ENCODE measurements around the gene FAM222A. TPM values are rescaled to one million over a fixed set of nuclear protein-coding genes. Genes with fewer than 3 reads are reported as not detected.

FAM222A gene
- total RNA-seq, 2 donors from 2014 or later: 0.53 to 0.55 TPM

- H3K4me1 Mint-ChIP-seq (ENCODE audit: low read depth): no peaks in the 10 kb centered on the region
- no peaks in the 10 kb centered on the region for H3K36me3 Mint-ChIP-seq (ENCODE audit: insufficient read depth in 2 of 2)
- DNase-seq: no peak
- H3K4me3 Mint-ChIP-seq: no peak overlapping the region
- no peak overlapping the region for H3K27ac Mint-ChIP-seq
- no peak for ATAC-seq (replicated peaks in 1 of 2)
- no peaks in the 10 kb centered on the region for H3K27me3 Mint-ChIP-seq (ENCODE audit: low read depth)
- H3K9me3 Mint-ChIP-seq: no peaks in the 10 kb centered on the region
These were observed 102.4 kb downstream of the FAM222A start for GRCh38 chr12:109815757-109816617.

- no peak for DNase-seq
- H3K36me3 Mint-ChIP-seq (ENCODE audit: insufficient read depth in 2 of 2): no peaks in the 10 kb centered on the region
- ATAC-seq (replicated peaks in 1 of 2): no peak
- H3K4me1 Mint-ChIP-seq (ENCODE audit: low read depth): no peaks in the 10 kb centered on the region
- H3K27ac Mint-ChIP-seq: no peak overlapping the region
- no peaks in the 10 kb centered on the region for H3K9me3 Mint-ChIP-seq
- H3K4me3 Mint-ChIP-seq: no peak overlapping the region
- H3K27me3 Mint-ChIP-seq (ENCODE audit: low read depth): no peaks in the 10 kb centered on the region
These were observed 103.2 kb downstream of the FAM222A start for GRCh38 chr12:109816870-109817269.

- DNase-seq: no peak
- no peak overlapping the region for H3K27ac Mint-ChIP-seq
- no peaks in the 10 kb centered on the region for H3K36me3 Mint-ChIP-seq (ENCODE audit: insufficient read depth in 2 of 2)
- no peaks in the 10 kb centered on the region for H3K27me3 Mint-ChIP-seq (ENCODE audit: low read depth)
- ATAC-seq (replicated peaks in 1 of 2): no peak
- H3K4me1 Mint-ChIP-seq (ENCODE audit: low read depth): no peaks in the 10 kb centered on the region
- H3K9me3 Mint-ChIP-seq: no peaks in the 10 kb centered on the region
- H3K4me3 Mint-ChIP-seq: no peak overlapping the region
These were observed 104.1 kb downstream of the FAM222A start for GRCh38 chr12:109817627-109818231.

GRCh38 chr12:109818253-109818652 lies 104.6 kb downstream of the FAM222A start:
- DNase-seq (no peak), ATAC-seq (replicated peaks in 1 of 2) (no peak)
- H3K9me3 Mint-ChIP-seq: no peaks in the 10 kb centered on the region
- H3K4me3 Mint-ChIP-seq: no peak overlapping the region
- H3K36me3 Mint-ChIP-seq (ENCODE audit: insufficient read depth in 2 of 2): no peaks in the 10 kb centered on the region
- no peak overlapping the region for H3K27ac Mint-ChIP-seq
- H3K27me3 Mint-ChIP-seq (ENCODE audit: low read depth): no peaks in the 10 kb centered on the region
- no peaks in the 10 kb centered on the region for H3K4me1 Mint-ChIP-seq (ENCODE audit: low read depth)

GRCh38 chr12:109818905-109819500 lies 105.4 kb downstream of the FAM222A start:
- Mint-ChIP-seq H3K27me3 (ENCODE audit: low read depth) (no peaks in the 10 kb centered on the region), H3K4me3 (no peak overlapping the region), H3K4me1 (ENCODE audit: low read depth) (no peaks in the 10 kb centered on the region), H3K36me3 (ENCODE audit: insufficient read depth in 2 of 2) (no peaks in the 10 kb centered on the region), H3K27ac (no peak overlapping the region), H3K9me3 (no peaks in the 10 kb centered on the region)
- DNase-seq: no peak
- ATAC-seq (replicated peaks in 1 of 2): no peak

Other genes with a start within 250 kb of the FAM222A start
- gene KCTD10, start 236.5 kb upstream of the FAM222A start, total RNA-seq: 10 to 100 TPM; 38.5 to 47.8 TPM
- 10 to 100 TPM; 37.4 to 37.6 TPM for gene UBE3B, start 236.2 kb upstream of the FAM222A start, total RNA-seq
- gene MMAB, start 140.3 kb upstream of the FAM222A start, total RNA-seq: 10 to 100 TPM; 13.9 to 25.5 TPM
- gene MVK, start 140.0 kb upstream of the FAM222A start, total RNA-seq: 10 to 100 TPM; 11.5 to 16.0 TPM
- not detected for gene TRPV4, start 119.6 kb downstream of the FAM222A start, total RNA-seq
- gene GLTP, start 166.7 kb downstream of the FAM222A start, total RNA-seq: 10 to 100 TPM; 23.8 to 24.5 TPM
- gene TCHP, start 186.4 kb downstream of the FAM222A start, total RNA-seq: 10 to 100 TPM; 22.5 to 25.1 TPM